Stimulated activated CD4-positive, alpha-beta T cell treated with anti-CD3 and anti-CD28 coated beads, TNF-alpha, amount 100 ng/mL, for 4 hours (primary cell): ENCODE results near the gene HOXD8.

ENCODE experiments used
- DNase-seq, 3 experiments: peaks; one replicate each; pipeline ENCODE4 v3.0.0-alpha.2; 2020; ENCODE audit warnings: low read depth in 3 of 3

Gene HOXD8

GRCh38 chr2:176147800-176148496 is 18.4 kb downstream of the HOXD8 start:
- DNase-seq = no peak

- DNase-seq = no peak
Observed at GRCh38 chr2:176148751-176149421, 19.4 kb downstream of the HOXD8 start.

- no peak for DNase-seq
Observed at GRCh38 chr2:176149481-176149938, 20.0 kb downstream of the HOXD8 start.

- DNase-seq = no peak
Observed at GRCh38 chr2:176149939-176150583, 20.6 kb downstream of the HOXD8 start.

- DNase-seq = no peak
Observed at GRCh38 chr2:176150584-176151441, 21.3 kb downstream of the HOXD8 start.

- no peak for DNase-seq
Observed at GRCh38 chr2:176151442-176152287, 22.2 kb downstream of the HOXD8 start, which contains the start of gene HOXD4. Gene HOXD4, plus strand, starts transcription at chr2:176151550. Its CDS starts 84 bp downstream, at chr2:176151634.

GRCh38 chr2:176152350-176153181 is 23.1 kb downstream of the HOXD8 start:
- DNase-seq = no peak

GRCh38 chr2:176154576-176155252 is 25.2 kb downstream of the HOXD8 start:
- no peak for DNase-seq

GRCh38 chr2:176155356-176156044 is 26.0 kb downstream of the HOXD8 start:
- DNase-seq = no peak

GRCh38 chr2:176156301-176156806 is 26.8 kb downstream of the HOXD8 start:
- DNase-seq = no peak

- no peak for DNase-seq
Observed at GRCh38 chr2:176156807-176157498, 27.4 kb downstream of the HOXD8 start, which contains the start of gene HOXD3. Gene HOXD3, plus strand, starts transcription at chr2:176157307. Its CDS starts 11,808 bp downstream, at chr2:176169115.

GRCh38 chr2:176157499-176158185 is 28.1 kb downstream of the HOXD8 start:
- DNase-seq = no peak

GRCh38 chr2:176158186-176158591 is 28.7 kb downstream of the HOXD8 start:
- DNase-seq = no peak

- no peak for DNase-seq
Observed at GRCh38 chr2:176158855-176159662, 29.6 kb downstream of the HOXD8 start.

GRCh38 chr2:176159663-176160250 is 30.3 kb downstream of the HOXD8 start:
- DNase-seq = no peak
